ENCODE measurements around the gene HTT.
A peak's percentile ranks its signal among the peaks of the same experiment; 100 is the strongest.
"Not testable (repeated sequence)": the region's sequence is repeated elsewhere in the genome, so short reads cannot be mapped to it uniquely, and the experiment has no call there.

The HTT gene

DNA sequence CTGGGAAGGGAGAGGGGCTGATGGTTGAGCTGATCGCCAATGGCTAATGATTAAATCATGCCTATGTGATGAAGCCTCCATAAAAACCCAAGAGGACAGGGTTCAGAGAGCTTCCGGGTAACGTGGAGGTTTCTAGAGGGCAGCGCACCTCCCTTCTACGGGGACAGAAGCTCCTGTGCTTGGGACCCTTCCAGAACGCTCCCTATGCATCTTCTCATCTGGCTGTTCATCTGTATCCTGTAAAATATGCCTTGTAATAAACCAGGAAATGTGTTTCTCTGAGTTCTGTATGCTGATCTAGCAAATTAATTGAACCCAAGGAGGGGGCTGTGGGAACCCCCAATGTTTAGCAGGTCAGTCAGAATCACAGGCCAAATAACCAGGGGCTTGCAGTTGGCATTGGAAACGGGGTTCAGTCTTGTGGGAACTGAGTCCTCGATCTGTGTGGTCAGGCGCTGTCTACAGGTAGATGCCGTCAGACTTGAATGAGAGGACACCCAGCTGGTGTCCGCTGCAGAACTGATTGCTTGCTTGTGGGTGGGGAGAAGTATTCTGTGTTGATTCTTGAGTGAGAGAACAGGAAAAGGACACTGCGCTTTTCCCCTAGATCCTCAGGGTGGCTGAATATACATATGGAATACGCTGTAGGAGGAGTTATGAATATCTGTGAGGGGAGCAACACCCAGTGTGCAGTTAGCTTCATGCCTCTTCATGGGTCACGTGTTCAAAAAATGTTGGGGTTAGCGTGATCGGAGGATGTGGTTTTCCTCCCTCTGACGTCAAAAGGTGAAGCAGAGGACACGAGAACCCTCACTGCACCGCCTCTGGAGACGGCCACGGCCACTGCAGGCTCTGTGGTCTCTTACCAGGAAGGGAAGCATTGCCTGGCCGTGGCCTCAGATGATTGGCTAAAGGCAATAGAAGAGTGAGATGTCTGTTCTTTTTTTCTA, 29.3 kb upstream of the HTT start:
- H3K4me3 ChIP-seq (ENCODE audit: low read depth, low read length): no peak overlapping the region
- peak; percentile 19 for DNase-seq (ENCODE audit: low read depth)

GRCh38 chr4:3046162-3046561, 28.3 kb upstream of the HTT start:
- H3K4me3 ChIP-seq (ENCODE audit: low read depth, low read length): no peak overlapping the region
- DNase-seq (ENCODE audit: low read depth): no peak

DNA sequence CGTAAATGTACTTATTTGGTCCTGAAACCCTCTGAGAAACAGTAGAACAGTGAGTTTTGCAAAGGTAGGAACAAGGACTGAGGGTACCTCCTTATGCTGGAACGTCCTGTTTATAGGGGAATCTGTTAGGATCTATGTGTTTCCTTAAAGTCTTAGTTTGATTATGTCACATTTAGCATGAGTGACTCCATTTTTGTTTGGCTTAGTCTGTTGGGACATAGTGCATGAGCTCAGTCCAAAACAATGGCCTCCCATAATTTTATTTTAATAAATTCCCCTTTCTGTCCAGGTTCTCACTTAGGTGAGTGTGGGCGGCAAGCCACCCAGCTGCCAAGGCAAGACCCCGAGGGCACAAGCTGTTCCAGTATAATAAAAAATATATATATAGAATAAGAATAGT, 27.9 kb upstream of the HTT start:
- DNase-seq (ENCODE audit: low read depth): no peak
- no peak overlapping the region for H3K4me3 ChIP-seq (ENCODE audit: low read depth, low read length)

GRCh38 chr4:3047464-3048286, 26.8 kb upstream of the HTT start:
- DNase-seq (ENCODE audit: low read depth): no peak
- no peak overlapping the region for H3K4me3 ChIP-seq (ENCODE audit: low read depth, low read length)

DNA sequence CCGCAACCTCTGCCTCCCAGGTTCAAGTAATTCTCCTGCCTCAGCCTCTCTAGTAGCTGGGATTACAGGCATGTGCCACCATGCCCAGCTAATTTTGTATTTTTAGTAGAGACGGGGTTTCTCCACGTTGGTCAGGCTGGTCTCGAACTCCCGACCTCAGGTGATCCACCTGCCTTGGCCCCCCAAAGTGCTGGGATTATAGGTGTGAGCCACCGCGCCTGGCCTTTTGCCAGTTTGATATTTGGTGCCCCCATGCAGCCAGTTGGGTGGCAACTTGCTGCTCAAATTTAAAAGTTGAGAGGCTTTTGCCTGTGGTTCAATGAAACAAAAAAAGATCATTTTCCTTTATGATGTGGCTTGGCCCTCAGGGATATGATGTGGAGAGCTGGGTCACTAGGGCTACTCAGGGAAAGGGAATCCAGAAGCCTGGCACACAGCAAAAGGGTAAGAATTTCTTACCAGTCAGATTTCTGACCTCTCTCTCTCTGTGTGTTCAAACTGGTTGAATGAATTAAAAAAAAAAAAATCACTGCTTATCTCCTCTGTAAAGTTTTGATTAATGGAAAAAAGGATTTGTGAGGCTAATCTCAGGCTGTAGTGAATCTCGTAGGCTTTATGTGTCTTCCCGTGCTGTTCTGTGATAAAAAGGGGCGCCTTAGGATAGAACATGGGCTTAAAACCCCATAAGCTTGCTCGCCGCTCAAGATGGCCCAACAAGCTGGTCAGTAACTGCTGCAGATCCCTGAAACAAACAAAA, 23.2 kb upstream of the HTT start:
- DNase-seq (ENCODE audit: low read depth); H3K4me3 ChIP-seq (ENCODE audit: low read depth, low read length): not testable (repeated sequence)

DNA sequence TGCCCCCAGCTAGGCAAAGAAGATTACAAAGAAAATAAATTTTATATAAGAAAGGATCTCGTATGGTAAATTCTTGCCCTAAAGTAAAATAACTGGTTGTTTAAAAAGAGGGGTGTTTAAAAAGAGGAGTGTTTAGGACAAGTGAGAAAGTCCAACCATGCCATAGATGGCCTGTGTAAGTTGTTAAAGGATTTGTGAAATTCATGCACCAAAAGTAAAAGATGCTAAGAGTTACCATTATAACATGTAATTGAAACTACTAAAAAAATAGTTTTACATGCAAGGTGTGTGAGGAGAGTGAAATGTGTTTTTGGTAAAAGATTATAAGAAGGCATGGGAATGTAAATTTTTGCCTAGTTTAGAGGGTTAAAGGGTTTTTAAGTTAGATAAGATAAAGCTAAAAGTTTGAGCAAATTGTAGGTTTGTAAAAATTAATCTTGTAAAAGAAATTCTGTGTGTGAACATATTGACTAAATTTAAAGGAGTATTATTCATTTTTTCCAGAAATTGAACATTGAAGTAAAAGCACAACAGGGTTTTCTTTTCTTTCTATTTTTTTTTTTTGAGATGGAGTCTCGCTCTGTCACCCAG, 20.2 kb upstream of the HTT start:
- no peak overlapping the region for H3K4me3 ChIP-seq (ENCODE audit: low read depth, low read length)
- no peak for DNase-seq (ENCODE audit: low read depth)

DNA sequence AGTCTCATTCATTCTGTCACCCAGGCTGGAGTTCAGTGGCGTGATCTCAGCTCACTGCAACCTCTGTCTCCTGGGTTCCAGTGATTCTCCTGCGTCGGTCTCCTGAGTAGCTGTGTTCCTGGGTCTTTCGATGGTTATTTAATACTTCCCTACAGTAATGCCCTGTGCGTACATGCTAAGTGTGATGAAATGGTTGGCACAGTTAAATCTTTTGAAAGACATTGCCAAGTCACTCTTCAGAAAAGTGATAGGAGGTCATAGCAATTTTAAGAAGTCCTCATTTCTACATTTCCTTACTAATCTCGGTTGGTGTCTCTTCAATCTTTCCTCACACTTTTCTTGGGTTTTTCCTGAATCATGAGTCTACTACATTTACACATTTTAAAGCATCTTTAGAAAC, 14.5 kb upstream of the HTT start:
- DNase-seq (ENCODE audit: low read depth): no peak
- no peak overlapping the region for H3K4me3 ChIP-seq (ENCODE audit: low read depth, low read length)

DNA sequence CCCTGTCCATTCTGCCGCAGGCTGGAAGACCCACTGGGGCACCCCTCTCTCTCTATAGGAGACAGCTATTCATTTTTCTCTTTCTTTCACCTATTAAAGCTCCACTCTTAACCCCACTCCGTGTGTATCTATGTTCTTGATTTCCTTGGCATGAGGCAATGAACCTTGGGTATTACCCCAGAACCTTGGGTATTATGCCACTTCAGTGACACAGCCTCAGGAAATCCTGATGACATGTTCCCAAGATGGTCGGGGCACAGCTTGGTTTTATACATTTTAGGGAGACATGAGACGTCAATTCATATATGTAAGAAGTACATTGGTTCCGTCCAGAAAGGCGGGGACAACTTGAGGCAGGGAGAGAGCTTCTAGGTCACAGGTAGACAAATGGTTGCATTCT, 13.5 kb upstream of the HTT start:
- H3K4me3 ChIP-seq (ENCODE audit: low read depth, low read length): no peak overlapping the region
- no peak for DNase-seq (ENCODE audit: low read depth)

DNA sequence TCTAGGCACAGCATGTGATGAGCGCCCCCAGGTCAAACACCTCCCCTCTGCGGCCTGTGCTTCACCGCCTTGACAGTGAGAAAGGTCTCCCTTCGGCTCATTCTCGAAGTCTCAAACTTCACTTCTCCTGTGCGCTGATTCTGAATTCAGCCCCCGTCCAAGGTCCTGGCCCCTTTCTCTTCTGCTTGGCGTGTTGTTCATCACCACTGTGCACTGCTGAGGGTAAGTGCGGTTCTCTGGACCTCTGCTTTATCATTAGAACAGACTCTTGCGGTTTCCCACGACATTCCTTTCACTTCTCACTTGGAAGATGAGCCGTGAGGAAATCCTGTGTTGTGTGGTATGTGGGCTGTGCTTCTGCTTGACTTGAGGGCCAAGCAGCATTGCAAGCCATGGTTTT, 12.0 kb upstream of the HTT start:
- H3K4me3 ChIP-seq (ENCODE audit: low read depth, low read length): no peak overlapping the region
- peak; percentile 33 for DNase-seq (ENCODE audit: low read depth)

- H3K4me3 ChIP-seq (ENCODE audit: low read depth, low read length): no peak overlapping the region
- no peak for DNase-seq (ENCODE audit: low read depth)
Measured at GRCh38 chr4:3065551-3065950, 8.9 kb upstream of the HTT start.

DNA sequence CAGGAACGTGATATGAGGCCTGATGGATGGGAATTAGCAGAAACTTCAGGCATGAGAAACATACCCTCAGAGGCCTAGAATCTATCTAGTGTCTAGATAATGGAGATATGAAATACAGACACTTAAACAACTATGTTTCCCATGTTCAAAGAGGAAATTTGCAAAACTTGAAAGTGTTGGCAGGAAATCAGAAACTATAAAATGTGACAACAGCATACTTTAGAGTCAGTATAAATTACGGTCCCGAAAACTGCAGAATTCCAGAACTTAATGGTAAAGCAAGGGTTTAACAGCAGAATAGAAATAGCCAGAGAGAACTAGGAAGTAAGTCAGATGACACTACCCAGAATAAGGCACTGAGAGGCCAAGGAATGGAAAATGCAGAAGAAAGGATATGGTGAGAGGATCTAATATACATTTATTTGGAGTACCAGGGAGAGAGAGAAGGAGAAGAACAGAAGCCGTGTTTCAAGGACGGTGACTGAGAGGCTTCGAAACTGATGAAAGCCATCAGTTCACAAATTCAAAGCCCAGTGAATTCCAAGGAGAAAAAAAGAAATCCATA, 7.6 kb upstream of the HTT start:
- no peak overlapping the region for H3K4me3 ChIP-seq (ENCODE audit: low read depth, low read length)
- DNase-seq (ENCODE audit: low read depth): no peak

DNA sequence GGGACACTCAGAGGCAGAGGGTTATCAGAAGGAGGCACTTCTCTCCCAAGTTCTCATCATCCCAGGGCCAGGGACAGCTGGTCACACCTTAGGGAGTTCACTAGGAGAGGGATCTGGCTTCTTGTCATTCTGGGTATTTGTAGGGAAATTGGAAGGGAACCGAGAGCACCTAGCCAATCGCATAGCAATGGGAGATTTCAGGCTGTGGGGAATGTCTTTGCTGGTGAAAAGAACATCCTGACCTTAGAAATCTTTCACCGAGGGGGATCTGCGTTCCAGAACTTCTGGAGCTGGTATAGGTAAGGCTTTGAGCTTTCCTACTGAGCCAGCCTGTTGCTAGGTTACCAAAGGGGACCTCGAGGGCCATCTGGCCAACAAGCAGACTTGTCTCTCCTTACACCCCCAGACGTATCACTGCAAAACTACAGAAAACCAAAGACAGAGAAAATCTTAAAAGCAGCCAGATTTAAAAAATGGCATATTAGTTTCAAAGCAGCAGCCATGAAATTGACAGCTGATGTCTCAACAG, 6.9 kb upstream of the HTT start:
- no peak overlapping the region for H3K4me3 ChIP-seq (ENCODE audit: low read depth, low read length)

GRCh38 chr4:3069661-3070199, 4.8 kb upstream of the HTT start:
- H3K4me3 ChIP-seq (ENCODE audit: low read depth, low read length): no peak overlapping the region
- no peak for DNase-seq (ENCODE audit: low read depth)

More for the DNA sequence above, 6.9 kb upstream of the HTT start:
- DNase-seq (ENCODE audit: low read depth): no peak

- no peak for DNase-seq (ENCODE audit: low read depth)
- no peak overlapping the region for H3K4me3 ChIP-seq (ENCODE audit: low read depth, low read length)
Measured at GRCh38 chr4:3070709-3071500, 3.6 kb upstream of the HTT start.

- H3K4me3 ChIP-seq (ENCODE audit: low read depth, low read length): no peak overlapping the region
- DNase-seq (ENCODE audit: low read depth): no peak
Measured at GRCh38 chr4:3071811-3072210, 2.7 kb upstream of the HTT start.

GRCh38 chr4:3073158-3074077, 1.1 kb upstream of the HTT start:
- no peak for DNase-seq (ENCODE audit: low read depth)

More at GRCh38 chr4:3073158-3074077, 1.1 kb upstream of the HTT start:
- peak overlapping the region; percentile 72 for H3K4me3 ChIP-seq (ENCODE audit: low read depth, low read length)
